Liver (tissue), 3 donors: Measurements from ENCODE around the gene MBP.

Experiments
- EGR1 ChIP-seq, 2 donors: IDR thresholded peaks; 2 replicates each; pipeline ENCODE4 v1.6.1; 2016 to 2018; ENCODE audit warnings: antibody characterized with exemption in 2 of 2, low read depth in 2 of 2
- FOXA1 ChIP-seq: IDR thresholded peaks from 2 replicates; pipeline ENCODE4 v1.6.1; 2016; ENCODE audit warnings: antibody characterized with exemption
- GABPA ChIP-seq, 2 donors: IDR thresholded peaks in 1 of 2; conservative IDR thresholded peaks in 1 of 2; 2 replicates each; pipeline ENCODE4 v1.6.1; 2016; ENCODE audit warnings: antibody characterized with exemption in 2 of 2, mild to moderate bottlenecking in 1 of 2, moderate library complexity in 1 of 2
- JUND ChIP-seq, 2 donors: IDR thresholded peaks; 2 replicates each; pipeline ENCODE4 v1.6.1; 2016; ENCODE audit warnings: antibody characterized with exemption in 2 of 2
- REST ChIP-seq: IDR thresholded peaks from 2 replicates; pipeline ENCODE4 v1.6.1; 2016; ENCODE audit warnings: antibody characterized with exemption, mild to moderate bottlenecking
- SP1 ChIP-seq: IDR thresholded peaks from 2 replicates; pipeline ENCODE4 v1.6.1; 2018; ENCODE audit warnings: antibody characterized with exemption, mild to moderate bottlenecking
- TAF1 ChIP-seq: conservative IDR thresholded peaks from 2 replicates; pipeline ENCODE4 v1.6.1; 2016; ENCODE audit warnings: antibody characterized with exemption, mild to moderate bottlenecking
- TF ChIP-seq, protein P1 (sequence below): fragments of 150-350 bp; IDR thresholded peaks from 2 replicates; pipeline ENCODE4 v1.5.1; 2017; ENCODE audit warnings: improper control_type of control experiment, low read depth, low read length; ENCODE audit not compliant: missing input control
- TF ChIP-seq, protein P2 (sequence below): IDR thresholded peaks from 2 replicates; pipeline ENCODE4 v1.6.1; 2016; ENCODE audit warnings: antibody characterized with exemption
- TF ChIP-seq, protein P3 (sequence below): IDR thresholded peaks from 2 replicates; pipeline ENCODE4 v1.6.1; 2016; ENCODE audit warnings: antibody characterized with exemption
- donor health status: healthy.
- donor health status: healthy.

DNA sequence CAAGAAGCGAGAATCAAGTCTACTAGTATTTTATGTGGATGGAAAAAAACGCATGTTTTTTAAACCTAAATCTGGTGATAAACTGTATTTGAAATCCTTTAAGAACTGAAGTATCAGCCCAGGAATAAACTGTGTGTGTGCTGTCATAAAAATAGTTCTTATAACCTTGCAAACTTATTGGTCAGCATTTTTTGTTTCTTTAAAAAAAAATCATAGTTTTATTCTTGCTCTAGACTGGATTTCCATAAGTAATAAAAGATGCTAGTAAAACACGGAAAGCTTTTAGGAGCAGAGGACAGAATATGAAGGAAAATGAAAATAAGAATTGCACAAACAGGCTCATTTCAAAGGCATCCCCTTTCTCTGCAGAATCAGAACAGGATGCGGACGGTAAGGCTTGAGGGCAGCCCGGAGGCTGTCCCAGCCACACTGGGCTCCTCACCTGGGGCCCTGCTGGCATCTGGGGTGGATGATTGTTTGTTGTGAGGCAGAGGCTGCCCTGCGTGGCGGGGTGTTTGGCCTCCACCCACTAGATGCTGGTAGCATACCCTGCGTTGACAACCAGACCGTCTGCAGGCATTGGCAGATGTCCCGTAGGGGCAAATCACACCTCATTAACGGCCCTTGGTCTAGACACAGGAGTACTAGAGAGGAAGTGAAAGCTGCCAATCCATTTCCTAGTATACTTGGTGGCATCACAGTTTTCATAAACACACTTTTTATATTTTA is 52.5 kb downstream of the MBP start:
- TF ChIP-seq JUND (IDR thresholded peaks at IDR 0.05) (no peak), TAF1 (no peak), EGR1 (IDR thresholded peaks at IDR 0.05; ENCODE audit: low read depth in 2 of 2) (no peak), FOXA1 (no peak), REST (no peak), SP1 (no peak), GABPA (IDR thresholded peaks at IDR 0.05 in 1 of 2, conservative IDR thresholded peaks at IDR 0.05 in 1 of 2) (no peak)
- TF ChIP-seq, protein P1, sequence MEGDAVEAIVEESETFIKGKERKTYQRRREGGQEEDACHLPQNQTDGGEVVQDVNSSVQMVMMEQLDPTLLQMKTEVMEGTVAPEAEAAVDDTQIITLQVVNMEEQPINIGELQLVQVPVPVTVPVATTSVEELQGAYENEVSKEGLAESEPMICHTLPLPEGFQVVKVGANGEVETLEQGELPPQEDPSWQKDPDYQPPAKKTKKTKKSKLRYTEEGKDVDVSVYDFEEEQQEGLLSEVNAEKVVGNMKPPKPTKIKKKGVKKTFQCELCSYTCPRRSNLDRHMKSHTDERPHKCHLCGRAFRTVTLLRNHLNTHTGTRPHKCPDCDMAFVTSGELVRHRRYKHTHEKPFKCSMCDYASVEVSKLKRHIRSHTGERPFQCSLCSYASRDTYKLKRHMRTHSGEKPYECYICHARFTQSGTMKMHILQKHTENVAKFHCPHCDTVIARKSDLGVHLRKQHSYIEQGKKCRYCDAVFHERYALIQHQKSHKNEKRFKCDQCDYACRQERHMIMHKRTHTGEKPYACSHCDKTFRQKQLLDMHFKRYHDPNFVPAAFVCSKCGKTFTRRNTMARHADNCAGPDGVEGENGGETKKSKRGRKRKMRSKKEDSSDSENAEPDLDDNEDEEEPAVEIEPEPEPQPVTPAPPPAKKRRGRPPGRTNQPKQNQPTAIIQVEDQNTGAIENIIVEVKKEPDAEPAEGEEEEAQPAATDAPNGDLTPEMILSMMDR, result no peak
- TF ChIP-seq, protein P2, sequence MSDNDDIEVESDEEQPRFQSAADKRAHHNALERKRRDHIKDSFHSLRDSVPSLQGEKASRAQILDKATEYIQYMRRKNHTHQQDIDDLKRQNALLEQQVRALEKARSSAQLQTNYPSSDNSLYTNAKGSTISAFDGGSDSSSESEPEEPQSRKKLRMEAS, result no peak
- TF ChIP-seq, protein P3, sequence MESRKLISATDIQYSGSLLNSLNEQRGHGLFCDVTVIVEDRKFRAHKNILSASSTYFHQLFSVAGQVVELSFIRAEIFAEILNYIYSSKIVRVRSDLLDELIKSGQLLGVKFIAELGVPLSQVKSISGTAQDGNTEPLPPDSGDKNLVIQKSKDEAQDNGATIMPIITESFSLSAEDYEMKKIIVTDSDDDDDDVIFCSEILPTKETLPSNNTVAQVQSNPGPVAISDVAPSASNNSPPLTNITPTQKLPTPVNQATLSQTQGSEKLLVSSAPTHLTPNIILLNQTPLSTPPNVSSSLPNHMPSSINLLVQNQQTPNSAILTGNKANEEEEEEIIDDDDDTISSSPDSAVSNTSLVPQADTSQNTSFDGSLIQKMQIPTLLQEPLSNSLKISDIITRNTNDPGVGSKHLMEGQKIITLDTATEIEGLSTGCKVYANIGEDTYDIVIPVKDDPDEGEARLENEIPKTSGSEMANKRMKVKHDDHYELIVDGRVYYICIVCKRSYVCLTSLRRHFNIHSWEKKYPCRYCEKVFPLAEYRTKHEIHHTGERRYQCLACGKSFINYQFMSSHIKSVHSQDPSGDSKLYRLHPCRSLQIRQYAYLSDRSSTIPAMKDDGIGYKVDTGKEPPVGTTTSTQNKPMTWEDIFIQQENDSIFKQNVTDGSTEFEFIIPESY, result no peak
